Activated CD8-positive, alpha-beta memory T cell treated with anti-CD3 and anti-CD28 coated beads, Interleukin-2, amount 10 ng/mL, durations not matched to agents 7 days and 5 days (primary cell): ENCODE measurements around the gene ONECUT3. TPM values are rescaled to one million over a fixed set of nuclear protein-coding genes. Genes with fewer than 3 reads are reported as not detected.

Source experiments
- ATAC-seq: fragments of 150-1000 bp; cut with Tn5 transposase; one replicate; pipeline ENCODE4 v1.10.0; 2021; ENCODE audit warnings: moderate library complexity
- CTCF ChIA-PET: fragments of 350-600 bp; sonication (Branson Sonifier 250); formaldehyde crosslinking; loops from one replicate; lab custom pipeline; 2021; ENCODE audit warnings: antibody characterized with exemption; lab: Charles Lee
- DNase-seq: peaks from one replicate; pipeline ENCODE4 v3.0.0-alpha.2; 2020
- H3K27ac Mint-ChIP-seq: one replicate; pipeline ENCODE4 v1.8.0; 2021; ENCODE audit warnings: mild to moderate bottlenecking, mixed read lengths
- H3K27me3 Mint-ChIP-seq: one replicate; pipeline ENCODE4 v1.8.0; 2021; ENCODE audit warnings: mixed read lengths
- H3K36me3 Mint-ChIP-seq: one replicate; pipeline ENCODE4 v1.8.0; 2021; ENCODE audit warnings: mild to moderate bottlenecking, mixed read lengths
- H3K4me1 Mint-ChIP-seq: one replicate; pipeline ENCODE4 v1.8.0; 2021; ENCODE audit warnings: mixed read lengths
- H3K4me3 Mint-ChIP-seq: one replicate; pipeline ENCODE4 v1.8.0; 2021; ENCODE audit warnings: mild to moderate bottlenecking, moderate library complexity, mixed read lengths
- H3K9me3 Mint-ChIP-seq: one replicate; pipeline ENCODE4 v1.8.0; 2022; ENCODE audit warnings: low read depth, mixed read lengths
- total RNA-seq, 2 experiments: library from RNA; stranded (reverse); gene quantifications; one replicate each; pipeline ENCODE4 v1.2.3, GENCODE V29; 2021

The ONECUT3 gene
- total RNA-seq, 2 experiments from 2014 or later: not detected

GRCh38 chr19:1762243-1763117 is 9.2 kb downstream of the ONECUT3 start:
- H3K9me3 Mint-ChIP-seq: no peaks in the 10 kb centered on the region
- DNase-seq (no peak), ATAC-seq (no peak)
- no peak overlapping the region for H3K4me3 Mint-ChIP-seq
- H3K4me1 Mint-ChIP-seq: peaks cover 2% of the 10 kb centered on the region
- CTCF ChIA-PET: no interaction called here
- no peaks in the 10 kb centered on the region for H3K36me3 Mint-ChIP-seq
- H3K27me3 Mint-ChIP-seq: peaks cover 85% of the 10 kb centered on the region
- H3K27ac Mint-ChIP-seq: no peak overlapping the region

GRCh38 chr19:1763648-1764639 is 10.6 kb downstream of the ONECUT3 start:
- Mint-ChIP-seq H3K36me3 (no peaks in the 10 kb centered on the region), H3K27ac (no peak overlapping the region), H3K27me3 (peaks cover 84% of the 10 kb centered on the region), H3K4me1 (peaks cover 2% of the 10 kb centered on the region), H3K4me3 (no peak overlapping the region), H3K9me3 (no peaks in the 10 kb centered on the region)
- DNase-seq (no peak), ATAC-seq (no peak)
- CTCF ChIA-PET: interaction anchor here (0.6 to 4.3 kb wide), 3 partner anchors 19 to 218 kb away, joined by 3 to 20 read pairs (median 3); no protein-coding TSS in a partner anchor

GRCh38 chr19:1764729-1765128 is 11.4 kb downstream of the ONECUT3 start:
- H3K36me3 Mint-ChIP-seq: no peaks in the 10 kb centered on the region
- H3K9me3 Mint-ChIP-seq: no peaks in the 10 kb centered on the region
- ATAC-seq (no peak), DNase-seq (no peak)
- peaks cover 2% of the 10 kb centered on the region for H3K4me1 Mint-ChIP-seq
- H3K27ac Mint-ChIP-seq: no peak overlapping the region
- H3K27me3 Mint-ChIP-seq: peaks cover 81% of the 10 kb centered on the region
- CTCF ChIA-PET: interaction anchor here (0.8 to 4.3 kb wide), 5 partner anchors 18 to 219 kb away, joined by 3 to 33 read pairs (median 9); no protein-coding TSS in a partner anchor
- H3K4me3 Mint-ChIP-seq: no peak overlapping the region

- H3K4me1 Mint-ChIP-seq: peaks cover 2% of the 10 kb centered on the region
- CTCF ChIA-PET: interaction anchor here (0.6 to 4.3 kb wide), 8 partner anchors 11 to 219 kb away, joined by 3 to 33 read pairs (median 4); no protein-coding TSS in a partner anchor
- no peaks in the 10 kb centered on the region for H3K36me3 Mint-ChIP-seq
- ATAC-seq (no peak), DNase-seq (no peak)
- H3K4me3 Mint-ChIP-seq: no peak overlapping the region
- H3K9me3 Mint-ChIP-seq: peaks cover 1% of the 10 kb centered on the region
- H3K27me3 Mint-ChIP-seq: peaks cover 81% of the 10 kb centered on the region
- peak overlapping the region; percentile 25 for H3K27ac Mint-ChIP-seq
Measured at GRCh38 chr19:1765232-1765903, 12.1 kb downstream of the ONECUT3 start.

GRCh38 chr19:1765904-1766799 is 12.8 kb downstream of the ONECUT3 start:
- ATAC-seq (no peak), DNase-seq (no peak)
- Mint-ChIP-seq H3K27me3 (peaks cover 81% of the 10 kb centered on the region), H3K36me3 (no peaks in the 10 kb centered on the region), H3K4me3 (no peak overlapping the region), H3K27ac (peak overlapping the region; percentile 25), H3K9me3 (peaks cover 5% of the 10 kb centered on the region), H3K4me1 (no peaks in the 10 kb centered on the region)
- CTCF ChIA-PET: interaction anchor here (0.5 to 4.3 kb wide), 10 partner anchors 11 to 906 kb away, joined by 3 to 33 read pairs (median 4); no protein-coding TSS in a partner anchor

GRCh38 chr19:1766800-1767352 is 13.6 kb downstream of the ONECUT3 start:
- CTCF ChIA-PET: interaction anchor here (0.5 to 4.3 kb wide), 9 partner anchors 16 to 905 kb away, joined by 3 to 33 read pairs (median 4); no protein-coding TSS in a partner anchor
- DNase-seq (no peak), ATAC-seq (no peak)

GRCh38 chr19:1767464-1767933 is 14.2 kb downstream of the ONECUT3 start:
- H3K27ac Mint-ChIP-seq: no peak overlapping the region
- peaks cover 79% of the 10 kb centered on the region for H3K27me3 Mint-ChIP-seq
- no peak overlapping the region for H3K4me3 Mint-ChIP-seq
- H3K9me3 Mint-ChIP-seq: peaks cover 7% of the 10 kb centered on the region
- H3K36me3 Mint-ChIP-seq: no peaks in the 10 kb centered on the region
- CTCF ChIA-PET: interaction anchor here (0.6 to 4.3 kb wide), 6 partner anchors 15 to 165 kb away, joined by 3 to 33 read pairs (median 4); no protein-coding TSS in a partner anchor
- DNase-seq (peak; percentile 63), ATAC-seq (peak; percentile 47)
- no peaks in the 10 kb centered on the region for H3K4me1 Mint-ChIP-seq

More at GRCh38 chr19:1766800-1767352, 13.6 kb downstream of the ONECUT3 start:
- Mint-ChIP-seq H3K4me3 (no peak overlapping the region), H3K27me3 (peaks cover 78% of the 10 kb centered on the region), H3K4me1 (no peaks in the 10 kb centered on the region), H3K9me3 (peaks cover 7% of the 10 kb centered on the region), H3K36me3 (no peaks in the 10 kb centered on the region), H3K27ac (no peak overlapping the region)

- H3K27ac Mint-ChIP-seq: no peak overlapping the region
- DNase-seq: no peak
- H3K27me3 Mint-ChIP-seq: peaks cover 80% of the 10 kb centered on the region
- no peak for ATAC-seq
- H3K9me3 Mint-ChIP-seq: peaks cover 7% of the 10 kb centered on the region
- H3K36me3 Mint-ChIP-seq: no peaks in the 10 kb centered on the region
- CTCF ChIA-PET: interaction anchor here (0.7 to 4.3 kb wide), 6 partner anchors 14 to 221 kb away, joined by 3 to 33 read pairs (median 4); no protein-coding TSS in a partner anchor
- H3K4me1 Mint-ChIP-seq: no peaks in the 10 kb centered on the region
- H3K4me3 Mint-ChIP-seq: no peak overlapping the region
Measured at GRCh38 chr19:1768248-1768647, 14.9 kb downstream of the ONECUT3 start.

- CTCF ChIA-PET: interaction anchor here (0.7 to 4.9 kb wide), 7 partner anchors 13 to 223 kb away, joined by 3 to 33 read pairs (median 4); no protein-coding TSS in a partner anchor
- ATAC-seq (no peak), DNase-seq (no peak)
- no peak overlapping the region for H3K27ac Mint-ChIP-seq
- H3K27me3 Mint-ChIP-seq: peaks cover 79% of the 10 kb centered on the region
- no peaks in the 10 kb centered on the region for H3K4me1 Mint-ChIP-seq
- H3K36me3 Mint-ChIP-seq: no peaks in the 10 kb centered on the region
- no peak overlapping the region for H3K4me3 Mint-ChIP-seq
- peaks cover 7% of the 10 kb centered on the region for H3K9me3 Mint-ChIP-seq
Measured at GRCh38 chr19:1768918-1769644, 15.8 kb downstream of the ONECUT3 start.

GRCh38 chr19:1769645-1769985 is 16.3 kb downstream of the ONECUT3 start:
- Mint-ChIP-seq H3K27me3 (peaks cover 78% of the 10 kb centered on the region), H3K36me3 (no peaks in the 10 kb centered on the region), H3K27ac (no peak overlapping the region), H3K4me1 (no peaks in the 10 kb centered on the region), H3K9me3 (peaks cover 7% of the 10 kb centered on the region), H3K4me3 (no peak overlapping the region)
- no peak for ATAC-seq
- no peak for DNase-seq
- CTCF ChIA-PET: interaction anchor here (1.2 to 4.9 kb wide), 2 partner anchors 13 to 224 kb away, joined by 3 to 27 read pairs; no protein-coding TSS in a partner anchor
